ENCODE measurements around the gene PATL1. TPM values are rescaled to one million over a fixed set of nuclear protein-coding genes. Genes with fewer than 3 reads are reported as not detected.
"Not testable (repeated sequence)": the region's sequence is repeated elsewhere in the genome, so short reads cannot be mapped to it uniquely, and the experiment has no call there.

Gene PATL1
- 57.6 and 60.8 TPM in 2 replicates for total RNA-seq

GRCh38 chr11:59668950-59669610 is at the start of gene PATL1:
PATL1 (minus strand) TSS chr11:59669037; CDS start chr11:59668895, 142 bp downstream.
- intact Hi-C loops (cut with micrococcal nuclease), result loop anchor here (1.0 to 5.0 kb wide), 13 partner anchors 11 to 1693 kb away; partner anchors contain the start of genes CYB561A3, FAM111A, MRPL16 and STX3

- intact Hi-C loops (cut with micrococcal nuclease), result no loop called here
These were observed 47.2 kb upstream of the PATL1 start for GRCh38 chr11:59716051-59716450.

GRCh38 chr11:59713745-59714144 is 44.9 kb upstream of the PATL1 start, which contains the start of gene OR10V1:
OR10V1 (minus strand) TSS chr11:59713845; CDS start chr11:59713845, 0 bp downstream.
- intact Hi-C loops (cut with micrococcal nuclease), result no loop called here

GRCh38 chr11:59710136-59710847 is 41.5 kb upstream of the PATL1 start:
- intact Hi-C loops (cut with micrococcal nuclease), result no loop called here

GRCh38 chr11:59708537-59708936 is 39.7 kb upstream of the PATL1 start:
- intact Hi-C loops (cut with micrococcal nuclease), result no loop called here

GRCh38 chr11:59707371-59707770 is 38.5 kb upstream of the PATL1 start:
- intact Hi-C loops (cut with micrococcal nuclease), result no loop called here

GRCh38 chr11:59706518-59707285 is 37.9 kb upstream of the PATL1 start:
- intact Hi-C loops (cut with micrococcal nuclease), result no loop called here

GRCh38 chr11:59705294-59705693 is 36.5 kb upstream of the PATL1 start:
- intact Hi-C loops (cut with micrococcal nuclease), result no loop called here

- intact Hi-C loops (cut with micrococcal nuclease), result not testable (repeated sequence)
These were observed 34.7 kb upstream of the PATL1 start for GRCh38 chr11:59703515-59703914.

GRCh38 chr11:59700157-59700556 is 31.3 kb upstream of the PATL1 start:
- intact Hi-C loops (cut with micrococcal nuclease), result not testable (repeated sequence)

GRCh38 chr11:59698506-59698905 is 29.7 kb upstream of the PATL1 start:
- intact Hi-C loops (cut with micrococcal nuclease), result no loop called here

GRCh38 chr11:59692915-59693314 is 24.1 kb upstream of the PATL1 start:
- intact Hi-C loops (cut with micrococcal nuclease), result no loop called here

- intact Hi-C loops (cut with micrococcal nuclease), result no loop called here
These were observed 22.3 kb upstream of the PATL1 start for GRCh38 chr11:59691156-59691555.

GRCh38 chr11:59689015-59689414 is 20.2 kb upstream of the PATL1 start:
- intact Hi-C loops (cut with micrococcal nuclease), result no loop called here

GRCh38 chr11:59681260-59681725 is 12.5 kb upstream of the PATL1 start:
- intact Hi-C loops (cut with micrococcal nuclease), result not testable (repeated sequence)

GRCh38 chr11:59680287-59681154 is 11.7 kb upstream of the PATL1 start:
- intact Hi-C loops (cut with micrococcal nuclease), result loop anchor here (1.0 kb wide), 6 partner anchors 11 to 509 kb away; partner anchors contain the start of genes OR4D9 and PATL1

GRCh38 chr11:59679347-59679746 is 10.5 kb upstream of the PATL1 start:
- intact Hi-C loops (cut with micrococcal nuclease), result no loop called here

GRCh38 chr11:59678813-59679165 is 10.0 kb upstream of the PATL1 start:
- intact Hi-C loops (cut with micrococcal nuclease), result no loop called here

- intact Hi-C loops (cut with micrococcal nuclease), result no loop called here
These were observed 9.4 kb upstream of the PATL1 start for GRCh38 chr11:59678118-59678812.

GRCh38 chr11:59676205-59676604 is 7.4 kb upstream of the PATL1 start:
- intact Hi-C loops (cut with micrococcal nuclease), result no loop called here

Measured in T-helper 1 cell treated with Interleukin-12 subunit alpha and Interleukin-12 subunit beta and Interleukin-4 antibody, amounts not matched to agents 30 ng/mL and 1 ng/mL, for 36 hours (primary cell).